ENCODE measurements around the gene ALPI. TPM values are rescaled to one million over a fixed set of nuclear protein-coding genes. Genes with fewer than 3 reads are reported as not detected.

ALPI gene
- total and polyA plus RNA-seq, 2 donors (not counting 1 experiment from before 2014, with no cell fraction given), result not detected

- H3K27me3 ChIP-seq (replicated peaks in 1 of 4; ENCODE audit: control extremely low read depth in 1 of 4, control insufficient read depth in 3 of 4, insufficient read depth in 4 of 4, low read length in 3 of 4), result peaks cover 0 to 11% (median 0%) of the 10 kb centered on the region in 4 experiments
- intact Hi-C loops (cut with micrococcal nuclease), result no loop called here
- H3K4me3 ChIP-seq (ENCODE audit: control extremely low read depth in 1 of 5, extremely low read depth in 1 of 5, insufficient read depth in 1 of 5, low read depth in 2 of 5, low read length in 4 of 5), result no peak overlapping the region
- H3K9me3 ChIP-seq (ENCODE audit: control extremely low read depth in 1 of 3, control insufficient read depth in 2 of 3, insufficient read depth in 1 of 3, low read length in 2 of 3), result peaks cover 0 to 8% (median 0%) of the 10 kb centered on the region in 3 donors
- ATAC-seq (ENCODE audit: low read depth) (no peak), DNase-seq (no peak)
- H3K4me3 Mint-ChIP-seq, result no peak overlapping the region
- H3K27ac ChIP-seq (ENCODE audit: low read length in 2 of 2), result no peak overlapping the region
- no peaks in the 10 kb centered on the region for H3K4me1 ChIP-seq (ENCODE audit: control insufficient read depth in 2 of 2, insufficient read depth in 2 of 2, low read length in 2 of 2)
- H3K4me2 ChIP-seq (replicated peaks; ENCODE audit: low read depth, low read length, poor library complexity, severe bottlenecking), result no peak overlapping the region
- no peak overlapping the region for H3K27ac Mint-ChIP-seq
- no peaks in the 10 kb centered on the region for H3K79me2 ChIP-seq (ENCODE audit: control insufficient read depth, insufficient read depth, low read length)
- H3K27me3 Mint-ChIP-seq, result peaks cover 18% of the 10 kb centered on the region
- no peaks in the 10 kb centered on the region for H3K9me3 Mint-ChIP-seq (ENCODE audit: insufficient read depth)
- H3K9ac ChIP-seq (ENCODE audit: low read length), result no peak overlapping the region
- ChIA-PET CTCF (no interaction called here), POLR2A (no interaction called here)
- H2AFZ ChIP-seq (ENCODE audit: insufficient read depth, low read depth, low read length, poor library complexity, severe bottlenecking), result no peak overlapping the region
- TF ChIP-seq EZH2 (IDR thresholded peaks at IDR 0.05; ENCODE audit: borderline replicate concordance, insufficient read depth, low read depth, low read length, poor library complexity, severe bottlenecking) (no peak), CTCF (IDR thresholded peaks at IDR 0.05) (no peak)
- 78% methylated on average over 11 of the region's 11 CpGs for WGBS (ENCODE audit: insufficient coverage)
- no peaks in the 10 kb centered on the region for H3K36me3 ChIP-seq (replicated peaks in 1 of 2; ENCODE audit: control extremely low read depth in 1 of 2, control insufficient read depth in 1 of 2, extremely low read depth in 1 of 2, insufficient read depth in 2 of 2, low read length in 1 of 2)
- no peaks in the 10 kb centered on the region for H3K4me1 Mint-ChIP-seq
- H4K20me1 ChIP-seq (ENCODE audit: control insufficient read depth, insufficient read depth, low read length, poor library complexity, severe bottlenecking), result no peaks in the 10 kb centered on the region
These were observed 3.6 kb downstream of the ALPI start for GRCh38 chr2:232459419-232460035.

- Histone ChIP-seq H3K27me3 (replicated peaks in 1 of 4; ENCODE audit: control extremely low read depth in 1 of 4, control insufficient read depth in 3 of 4, insufficient read depth in 4 of 4, low read length in 3 of 4) (peaks cover 0 to 11% (median 0%) of the 10 kb centered on the region in 4 experiments), H3K9me3 (ENCODE audit: control extremely low read depth in 1 of 3, control insufficient read depth in 2 of 3, insufficient read depth in 1 of 3, low read length in 2 of 3) (peaks cover 0 to 8% (median 0%) of the 10 kb centered on the region in 3 donors), H3K4me1 (ENCODE audit: control insufficient read depth in 2 of 2, insufficient read depth in 2 of 2, low read length in 2 of 2) (no peaks in the 10 kb centered on the region), H4K20me1 (ENCODE audit: control insufficient read depth, insufficient read depth, low read length, poor library complexity, severe bottlenecking) (no peaks in the 10 kb centered on the region), H3K4me3 (ENCODE audit: control extremely low read depth in 1 of 5, extremely low read depth in 1 of 5, insufficient read depth in 1 of 5, low read depth in 2 of 5, low read length in 4 of 5) (no peak overlapping the region), H3K4me2 (replicated peaks; ENCODE audit: low read depth, low read length, poor library complexity, severe bottlenecking) (no peak overlapping the region), H3K27ac (ENCODE audit: low read length in 2 of 2) (no peak overlapping the region), H3K36me3 (replicated peaks in 1 of 2; ENCODE audit: control extremely low read depth in 1 of 2, control insufficient read depth in 1 of 2, extremely low read depth in 1 of 2, insufficient read depth in 2 of 2, low read length in 1 of 2) (no peaks in the 10 kb centered on the region), H3K9ac (ENCODE audit: low read length) (no peak overlapping the region), H2AFZ (ENCODE audit: insufficient read depth, low read depth, low read length, poor library complexity, severe bottlenecking) (no peak overlapping the region), H3K79me2 (ENCODE audit: control insufficient read depth, insufficient read depth, low read length) (no peaks in the 10 kb centered on the region)
- ATAC-seq (ENCODE audit: low read depth) (no peak), DNase-seq (no peak)
- POLR2A ChIA-PET, result no interaction called here
- CTCF ChIA-PET, result no interaction called here
- 60% methylated on average over 1 of the region's 2 CpGs for WGBS (ENCODE audit: insufficient coverage)
- TF ChIP-seq EZH2 (IDR thresholded peaks at IDR 0.05; ENCODE audit: borderline replicate concordance, insufficient read depth, low read depth, low read length, poor library complexity, severe bottlenecking), result no peak
- no peak for TF ChIP-seq CTCF (IDR thresholded peaks at IDR 0.05)
- Mint-ChIP-seq H3K27me3 (peaks cover 13% of the 10 kb centered on the region), H3K4me3 (no peak overlapping the region), H3K4me1 (no peaks in the 10 kb centered on the region), H3K27ac (no peak overlapping the region), H3K9me3 (ENCODE audit: insufficient read depth) (no peaks in the 10 kb centered on the region)
- intact Hi-C loops (cut with micrococcal nuclease), result no loop called here
These were observed 4.2 kb downstream of the ALPI start for GRCh38 chr2:232460171-232460570.

Measured in B cell (primary cell).